HG02852 (cell line): ENCODE results near the gene FUBP3.
"Not testable (repeated sequence)": the region's sequence is repeated elsewhere in the genome, so short reads cannot be mapped to it uniquely, and the experiment has no call there.

Experiments used
- ATAC-seq: cut with Tn5 transposase; IDR thresholded peaks from one replicate; pipeline ENCODE4 v1.9.1; 2021; ENCODE audit warnings: mild to moderate bottlenecking, moderate library complexity; ENCODE audit not compliant: unreplicated experiment

Gene FUBP3

DNA sequence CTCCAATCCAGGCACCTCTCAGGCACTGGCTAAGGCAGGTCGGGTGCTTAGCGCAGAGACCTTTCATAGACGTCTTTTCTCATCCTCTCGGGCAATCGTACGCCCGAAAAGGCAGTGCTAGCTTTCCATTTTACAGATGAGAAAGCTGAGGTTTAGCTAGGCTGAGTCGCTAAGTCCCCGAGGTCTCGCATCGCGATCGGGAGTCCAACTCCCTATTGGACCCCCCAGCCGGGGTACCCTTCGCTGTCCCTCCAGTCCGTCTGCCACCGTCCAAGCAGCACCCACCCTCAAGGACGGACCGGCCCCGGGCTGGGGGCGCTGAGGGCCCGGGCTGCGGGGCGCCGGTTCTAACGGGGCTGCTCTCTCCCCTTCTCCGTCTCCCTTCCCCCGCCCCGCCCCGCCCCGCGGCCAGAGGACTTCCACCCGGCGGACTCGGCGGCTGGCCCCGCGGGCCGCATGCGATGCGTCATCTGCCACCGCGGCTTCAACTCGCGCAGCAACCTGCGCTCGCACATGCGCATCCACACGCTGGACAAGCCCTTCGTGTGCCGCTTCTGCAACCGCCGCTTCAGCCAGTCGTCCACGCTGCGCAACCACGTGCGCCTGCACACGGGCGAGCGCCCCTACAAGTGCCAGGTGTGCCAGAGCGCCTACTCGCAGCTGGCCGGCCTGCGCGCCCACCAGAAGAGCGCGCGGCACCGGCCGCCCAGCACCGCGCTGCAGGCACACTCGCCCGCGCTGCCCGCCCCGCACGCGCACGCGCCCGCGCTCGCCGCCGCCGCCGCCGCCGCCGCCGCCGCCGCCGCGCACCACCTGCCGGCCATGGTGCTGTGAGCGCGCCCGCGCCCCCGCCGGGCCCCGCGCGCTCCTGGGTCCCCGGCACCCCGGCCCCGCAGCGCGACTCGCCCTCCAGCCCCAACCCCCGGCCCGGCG, 101.7 kb downstream of the FUBP3 start:
- no peak for ATAC-seq

DNA sequence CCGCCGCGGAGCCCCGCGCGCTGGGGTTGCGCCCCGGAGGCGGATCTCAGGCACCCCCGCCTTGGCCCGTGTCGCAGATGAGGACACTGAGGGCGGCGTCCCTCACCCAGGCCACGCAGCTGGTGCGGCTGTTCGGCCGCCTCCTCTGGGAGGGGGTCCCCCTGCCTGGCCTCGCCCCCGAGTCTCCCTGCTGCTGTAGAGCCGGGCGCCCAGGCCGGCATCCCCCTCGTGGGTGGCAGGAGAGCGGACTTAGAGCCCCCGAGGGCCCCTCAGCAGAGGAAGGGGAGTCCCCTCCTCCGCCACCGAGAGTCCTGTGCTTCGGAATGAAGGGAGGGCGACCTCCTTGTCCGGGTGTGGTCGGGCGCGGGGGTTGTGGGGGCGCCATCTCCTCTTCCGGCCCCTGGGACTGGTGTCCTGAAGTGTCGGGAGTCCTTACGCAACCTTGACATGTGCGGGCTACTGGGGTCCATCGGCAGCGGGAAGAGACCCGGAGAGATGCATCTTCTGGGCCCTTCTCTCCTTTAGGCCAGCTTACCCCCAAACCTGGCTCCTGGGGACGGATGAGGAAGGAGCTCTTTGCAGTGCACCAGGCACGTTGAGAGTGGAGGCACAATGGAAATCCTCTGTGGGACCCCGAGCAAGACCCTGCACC, 102.5 kb downstream of the FUBP3 start:
- no peak for ATAC-seq

DNA sequence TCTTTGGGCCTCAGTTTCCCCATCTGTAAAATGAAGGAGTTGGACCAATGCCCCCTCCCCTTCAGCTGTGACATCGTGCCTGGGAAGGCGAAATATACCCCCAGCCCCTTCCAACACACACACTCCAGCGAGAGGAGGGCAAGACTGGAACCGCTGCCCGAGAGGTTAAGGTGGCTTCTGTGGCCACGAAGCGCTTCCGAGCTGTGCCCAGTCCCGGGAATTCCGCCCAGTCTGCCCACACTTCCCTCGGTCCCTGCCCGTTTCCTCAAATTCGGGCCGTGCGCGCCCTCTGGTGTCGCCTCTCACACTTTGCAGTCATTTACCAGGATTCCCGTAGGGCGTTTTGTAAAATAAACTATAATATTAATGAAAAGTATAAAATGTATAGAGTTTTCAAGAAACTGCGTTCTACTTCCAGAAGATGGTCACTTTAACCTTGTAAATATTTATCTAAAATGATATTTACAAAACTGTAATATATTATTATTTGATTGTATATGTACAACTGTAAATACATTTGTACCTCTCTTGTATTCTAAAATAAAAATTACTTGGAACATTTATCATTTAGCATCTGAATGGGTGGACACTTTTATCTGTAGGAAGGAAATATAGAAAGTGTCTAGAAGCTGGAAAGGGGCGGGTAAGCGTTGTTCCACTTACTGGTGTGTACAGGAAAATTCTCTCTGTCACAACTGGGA, 103.2 kb downstream of the FUBP3 start:
- no peak for ATAC-seq

DNA sequence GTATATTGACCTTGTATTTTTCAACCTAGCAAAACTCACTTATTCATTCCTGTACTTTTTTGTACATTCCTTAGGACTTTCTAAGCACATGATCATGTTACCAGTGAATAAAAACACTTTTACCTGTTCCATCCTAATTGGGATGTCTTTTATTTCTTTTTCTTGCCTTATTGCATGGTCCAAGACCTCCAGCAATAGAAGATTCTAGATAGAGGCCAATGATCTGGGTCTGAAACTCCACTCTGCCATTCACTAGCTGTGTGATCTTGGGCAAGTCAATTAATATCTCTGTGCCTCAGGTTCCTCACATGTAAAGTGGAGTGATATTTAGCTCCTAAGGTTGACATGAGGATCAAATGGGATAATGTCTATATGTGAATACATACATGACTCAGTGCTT, 105.7 kb downstream of the FUBP3 start:
- no peak for ATAC-seq

DNA sequence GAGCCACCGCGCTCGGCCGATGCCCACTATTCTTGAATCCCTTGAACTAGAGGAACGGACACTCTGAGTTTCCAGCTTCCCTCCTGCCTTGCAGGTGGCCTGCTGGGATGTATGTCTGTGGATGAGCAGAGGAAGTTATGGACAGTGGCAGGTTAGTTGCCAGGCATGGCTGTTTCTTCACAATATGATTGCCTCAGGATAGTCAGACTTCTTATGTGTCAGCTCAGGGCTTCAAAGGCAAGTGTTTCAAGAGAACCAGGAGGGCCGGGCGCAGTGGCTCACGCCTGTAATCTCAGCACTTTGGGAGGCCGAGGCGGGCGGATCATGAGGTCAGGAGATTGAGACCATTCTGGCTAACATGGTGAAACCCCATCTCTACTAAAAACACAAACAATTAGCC, 106.6 kb downstream of the FUBP3 start:
- ATAC-seq: not testable (repeated sequence)

DNA sequence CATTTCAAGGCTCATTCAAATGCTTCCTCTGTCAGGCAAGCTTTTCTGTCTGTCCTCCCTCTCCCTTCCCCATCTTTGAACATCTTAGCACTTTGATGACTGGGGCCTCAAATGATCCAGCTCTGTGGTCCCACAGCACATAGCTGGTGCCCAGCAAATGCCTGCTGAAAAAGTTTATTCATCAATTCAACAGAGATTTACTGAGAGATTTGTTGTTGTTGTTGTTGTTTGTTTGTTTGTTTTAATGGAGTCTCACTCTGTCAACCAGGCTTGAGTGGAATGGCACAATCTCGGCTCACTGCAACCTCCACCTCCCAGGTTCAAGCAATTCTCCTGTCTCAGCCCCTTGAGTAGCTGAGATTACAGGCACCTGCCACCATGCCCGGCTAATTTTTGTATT, 108.2 kb downstream of the FUBP3 start:
- ATAC-seq: no peak
